GM10266 (cell line): ENCODE results near the gene NDST3.

ENCODE experiments used
- DNase-seq: peaks from one replicate; pipeline ENCODE4 v3.0.0; 2012; ENCODE audit errors: extremely low spot score
- TF ChIP-seq, protein P1 (sequence below): IDR thresholded peaks from 2 replicates; pipeline ENCODE4 v1.5.1; 2012; ENCODE audit warnings: mild to moderate bottlenecking, low read depth; ENCODE audit not compliant: control insufficient read depth, insufficient read depth; ENCODE audit errors: missing control alignments

NDST3 gene

GRCh38 chr4:118036336-118036735, 2.0 kb downstream of the NDST3 start:
- TF ChIP-seq, protein P1, sequence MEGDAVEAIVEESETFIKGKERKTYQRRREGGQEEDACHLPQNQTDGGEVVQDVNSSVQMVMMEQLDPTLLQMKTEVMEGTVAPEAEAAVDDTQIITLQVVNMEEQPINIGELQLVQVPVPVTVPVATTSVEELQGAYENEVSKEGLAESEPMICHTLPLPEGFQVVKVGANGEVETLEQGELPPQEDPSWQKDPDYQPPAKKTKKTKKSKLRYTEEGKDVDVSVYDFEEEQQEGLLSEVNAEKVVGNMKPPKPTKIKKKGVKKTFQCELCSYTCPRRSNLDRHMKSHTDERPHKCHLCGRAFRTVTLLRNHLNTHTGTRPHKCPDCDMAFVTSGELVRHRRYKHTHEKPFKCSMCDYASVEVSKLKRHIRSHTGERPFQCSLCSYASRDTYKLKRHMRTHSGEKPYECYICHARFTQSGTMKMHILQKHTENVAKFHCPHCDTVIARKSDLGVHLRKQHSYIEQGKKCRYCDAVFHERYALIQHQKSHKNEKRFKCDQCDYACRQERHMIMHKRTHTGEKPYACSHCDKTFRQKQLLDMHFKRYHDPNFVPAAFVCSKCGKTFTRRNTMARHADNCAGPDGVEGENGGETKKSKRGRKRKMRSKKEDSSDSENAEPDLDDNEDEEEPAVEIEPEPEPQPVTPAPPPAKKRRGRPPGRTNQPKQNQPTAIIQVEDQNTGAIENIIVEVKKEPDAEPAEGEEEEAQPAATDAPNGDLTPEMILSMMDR: no peak
- DNase-seq: no peak

GRCh38 chr4:118037955-118038354, 3.7 kb downstream of the NDST3 start:
- TF ChIP-seq, protein P1: no peak
- no peak for DNase-seq

- no peak for DNase-seq
- TF ChIP-seq, protein P1: no peak
Observed at GRCh38 chr4:118046323-118046722, 12.0 kb downstream of the NDST3 start.

DNA sequence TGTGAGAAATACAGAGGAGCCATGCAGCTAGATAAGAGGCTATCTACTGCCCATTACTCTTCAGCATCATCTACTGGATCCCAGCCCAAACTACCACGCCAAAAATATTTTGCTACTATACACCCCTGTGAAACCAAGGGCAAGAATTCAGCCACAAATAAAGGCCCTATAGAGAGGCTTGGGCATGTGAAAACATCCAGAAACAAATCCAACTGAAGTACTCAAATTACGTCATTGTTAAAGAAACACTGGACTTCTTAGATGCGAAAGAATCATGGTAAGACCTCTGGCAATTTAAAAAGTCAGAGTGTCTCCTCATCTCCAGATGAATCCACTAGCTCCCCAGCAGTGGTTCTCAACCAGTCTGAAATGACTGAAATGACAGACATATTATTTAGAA, 12.8 kb downstream of the NDST3 start:
- TF ChIP-seq, protein P1: no peak
- DNase-seq: no peak

- no peak for DNase-seq
- TF ChIP-seq, protein P1: no peak
Observed at GRCh38 chr4:118058955-118059354, 24.7 kb downstream of the NDST3 start.

DNA sequence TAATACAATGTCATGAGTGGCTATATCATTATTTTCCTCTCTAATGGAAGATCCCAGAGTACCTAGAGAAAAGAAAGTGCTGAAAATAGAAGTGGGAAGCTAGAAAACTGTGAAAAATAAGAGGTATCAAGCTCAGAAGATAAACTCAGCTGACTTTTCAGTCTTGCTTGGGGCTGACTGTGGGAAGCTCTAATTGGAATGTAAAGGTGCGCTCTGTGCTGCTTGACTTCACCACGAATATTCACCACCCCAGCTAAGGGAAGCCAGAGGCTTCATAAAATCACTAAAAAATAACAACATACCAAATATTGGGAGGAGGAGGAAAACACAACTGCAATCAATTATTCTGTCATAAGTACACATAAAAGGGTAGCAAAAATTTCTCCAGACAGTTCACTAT, 25.1 kb downstream of the NDST3 start:
- TF ChIP-seq, protein P1: no peak
- no peak for DNase-seq

DNA sequence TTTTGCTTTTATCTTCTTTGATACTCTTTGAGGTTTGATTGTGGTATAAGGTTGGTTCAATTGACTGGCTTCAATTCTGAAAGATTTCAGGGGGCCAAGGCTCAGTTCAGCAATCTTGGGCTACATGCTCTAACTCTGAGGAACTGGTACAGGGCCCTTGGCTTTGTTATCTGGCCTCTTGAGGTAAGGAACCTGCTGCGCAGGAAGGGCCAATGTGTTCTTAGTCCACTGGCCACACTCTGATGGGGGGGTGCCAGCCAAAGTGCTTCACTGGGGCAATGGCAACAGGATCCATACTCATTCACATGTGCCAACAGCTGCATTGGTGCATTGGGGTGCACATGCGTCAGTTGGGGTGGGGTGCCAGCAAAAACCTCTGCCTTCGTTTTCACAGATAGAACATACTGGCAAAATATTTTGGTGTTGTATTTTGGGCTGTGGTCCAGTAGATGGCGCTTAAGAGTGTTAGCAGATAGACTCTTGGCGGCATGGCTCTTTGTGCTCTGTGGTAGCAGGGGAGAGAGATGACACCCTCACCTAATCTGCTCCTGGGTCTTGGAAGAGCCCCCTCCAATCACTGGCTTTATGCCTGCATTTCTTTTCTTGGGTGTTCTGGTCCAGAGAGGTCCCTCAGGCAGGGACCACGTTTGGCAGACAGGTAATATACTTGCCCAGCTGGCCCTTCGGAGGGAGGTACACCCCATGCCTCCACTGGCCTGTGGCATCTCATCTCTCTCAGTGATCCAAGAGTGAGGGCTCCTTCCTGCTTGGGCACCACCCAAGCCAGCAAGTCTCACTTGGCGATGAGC, 42.9 kb downstream of the NDST3 start:
- peak; percentile 26 for DNase-seq
- TF ChIP-seq, protein P1: peak; percentile 59
